ENCODE data around the gene PHF14. TPM values are rescaled to one million over a fixed set of nuclear protein-coding genes. Genes with fewer than 3 reads are reported as not detected.

PHF14 gene
- total and polyA plus RNA-seq, 10 donors: 18.9 to 59.1 (median 37.7) TPM

DNA sequence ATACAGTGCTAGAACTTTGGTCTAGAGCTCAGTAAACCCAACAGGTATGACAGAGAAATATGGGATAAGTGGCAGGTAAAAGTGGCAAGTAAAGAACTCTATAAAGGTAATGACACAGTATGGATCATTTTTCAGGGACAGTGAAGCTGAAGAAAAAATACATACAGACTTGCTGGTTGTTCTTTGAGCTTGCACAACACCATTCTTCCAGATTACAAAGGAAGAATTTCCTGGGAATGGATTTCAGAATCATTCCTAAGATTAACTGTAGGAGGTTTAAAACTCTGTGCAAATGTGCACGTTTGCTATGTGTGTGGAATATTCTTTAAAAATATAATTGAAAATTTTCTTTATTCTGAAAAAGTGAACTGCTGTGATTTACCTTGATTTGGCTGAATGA lies 36.0 kb downstream of the PHF14 start:
- DNase-seq: no peak
- H3K27ac ChIP-seq: no peak overlapping the region
- H3K9me3 ChIP-seq: no peaks in the 10 kb centered on the region
- peaks cover 0 to 30% (median 3%) of the 10 kb centered on the region in 6 donors for H3K36me3 ChIP-seq
- intact Hi-C loops (cut with DNase I; ENCODE audit: low total_unique reads): no loop called here
- H3K4me1 ChIP-seq: peaks cover 0 to 6% (median 0%) of the 10 kb centered on the region in 6 donors
- WGBS, 5 donors: 58 to 80% (median 74%) methylated on average over 1 of the region's 1 CpG
- H3K27me3 ChIP-seq (replicated peaks in 1 of 7): no peaks in the 10 kb centered on the region
- TF ChIP-seq POLR2AphosphoS5 (IDR thresholded peaks at IDR 0.05) (no peak), POLR2A (IDR thresholded peaks at IDR 0.05) (no peak)
- TF ChIP-seq, protein P1, sequence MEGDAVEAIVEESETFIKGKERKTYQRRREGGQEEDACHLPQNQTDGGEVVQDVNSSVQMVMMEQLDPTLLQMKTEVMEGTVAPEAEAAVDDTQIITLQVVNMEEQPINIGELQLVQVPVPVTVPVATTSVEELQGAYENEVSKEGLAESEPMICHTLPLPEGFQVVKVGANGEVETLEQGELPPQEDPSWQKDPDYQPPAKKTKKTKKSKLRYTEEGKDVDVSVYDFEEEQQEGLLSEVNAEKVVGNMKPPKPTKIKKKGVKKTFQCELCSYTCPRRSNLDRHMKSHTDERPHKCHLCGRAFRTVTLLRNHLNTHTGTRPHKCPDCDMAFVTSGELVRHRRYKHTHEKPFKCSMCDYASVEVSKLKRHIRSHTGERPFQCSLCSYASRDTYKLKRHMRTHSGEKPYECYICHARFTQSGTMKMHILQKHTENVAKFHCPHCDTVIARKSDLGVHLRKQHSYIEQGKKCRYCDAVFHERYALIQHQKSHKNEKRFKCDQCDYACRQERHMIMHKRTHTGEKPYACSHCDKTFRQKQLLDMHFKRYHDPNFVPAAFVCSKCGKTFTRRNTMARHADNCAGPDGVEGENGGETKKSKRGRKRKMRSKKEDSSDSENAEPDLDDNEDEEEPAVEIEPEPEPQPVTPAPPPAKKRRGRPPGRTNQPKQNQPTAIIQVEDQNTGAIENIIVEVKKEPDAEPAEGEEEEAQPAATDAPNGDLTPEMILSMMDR (IDR thresholded peaks at IDR 0.05 in 8 of 11, conservative IDR thresholded peaks at IDR 0.05 in 3 of 11): no peak
- H3K4me3 ChIP-seq: no peak overlapping the region

DNA sequence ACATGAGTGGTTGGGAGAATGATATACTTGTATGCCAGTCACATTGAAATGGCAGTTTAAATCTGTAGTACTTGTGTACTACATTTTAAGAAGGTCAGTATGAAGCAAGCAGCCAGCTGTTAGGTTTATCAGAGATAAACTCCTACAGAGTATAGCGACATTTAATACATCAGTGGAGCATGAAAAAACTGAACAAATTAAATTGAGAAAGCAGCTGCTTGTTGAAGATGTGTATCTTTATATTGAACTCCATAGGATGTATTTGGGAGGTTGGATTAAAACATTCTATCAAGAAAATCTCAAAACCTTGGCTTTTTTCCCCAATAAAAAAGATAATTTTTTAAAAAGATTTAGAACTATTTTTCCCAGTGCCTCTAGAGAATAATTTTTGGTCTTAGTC lies 47.8 kb downstream of the PHF14 start:
- Histone ChIP-seq H3K36me3 (peaks cover 0 to 52% (median 18%) of the 10 kb centered on the region in 6 donors), H3K4me1 (no peaks in the 10 kb centered on the region), H3K27ac (no peak overlapping the region), H3K4me3 (no peak overlapping the region), H3K9me3 (no peaks in the 10 kb centered on the region), H3K27me3 (replicated peaks in 1 of 7) (no peaks in the 10 kb centered on the region)
- no peak for DNase-seq
- WGBS, 5 donors: 63 to 90% (median 70%) methylated on average over 1 of the region's 1 CpG
- TF ChIP-seq POLR2A (IDR thresholded peaks at IDR 0.05): no peak
- TF ChIP-seq POLR2AphosphoS5 (IDR thresholded peaks at IDR 0.05): no peak
- TF ChIP-seq, protein P1 (IDR thresholded peaks at IDR 0.05 in 8 of 11, conservative IDR thresholded peaks at IDR 0.05 in 3 of 11): no peak
- intact Hi-C loops (cut with DNase I; ENCODE audit: low total_unique reads): no loop called here

DNA sequence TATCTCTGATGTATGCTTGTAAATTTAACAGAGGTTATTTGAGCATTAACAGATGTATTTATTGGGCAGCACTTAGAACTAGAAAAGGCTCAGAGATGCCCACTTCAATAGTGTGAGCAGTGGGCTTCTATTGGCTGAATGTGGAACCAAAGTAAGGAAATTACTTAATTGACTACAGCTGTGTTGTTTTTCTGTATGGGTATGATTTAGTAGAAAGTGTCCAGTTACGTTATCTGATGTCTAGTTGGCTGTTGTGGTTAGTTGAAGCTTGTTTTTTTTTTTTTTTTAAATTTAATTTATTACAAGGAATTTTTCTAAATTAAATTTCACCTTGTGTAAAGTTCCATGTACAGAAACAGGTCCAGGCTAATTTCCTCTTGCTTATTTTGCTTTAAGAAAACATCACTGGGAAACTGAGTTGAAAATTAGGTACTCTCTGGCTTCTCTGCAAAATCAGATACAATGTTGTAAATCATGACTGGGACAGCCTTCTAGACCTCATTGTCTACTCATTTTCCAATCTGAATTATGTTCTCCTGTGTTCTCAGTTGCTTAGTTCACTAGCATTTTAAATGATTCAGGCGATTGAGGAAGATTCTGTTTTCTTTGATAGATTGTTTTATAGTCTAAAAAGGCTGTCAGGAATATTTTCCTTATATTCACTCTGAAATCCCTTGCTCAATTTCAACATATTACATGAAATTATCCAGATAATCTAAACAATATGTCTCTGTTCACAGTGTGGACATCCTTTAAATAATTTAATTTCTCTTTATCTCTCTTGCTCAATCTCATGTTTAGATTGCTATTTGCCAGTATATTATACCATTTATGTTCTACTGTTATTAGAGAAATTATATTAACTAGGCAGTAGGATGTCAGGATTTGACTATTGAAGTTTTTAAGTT lies 53.0 kb downstream of the PHF14 start:
- H3K36me3 ChIP-seq: peaks cover 0 to 50% (median 18%) of the 10 kb centered on the region in 6 donors
- no peaks in the 10 kb centered on the region for H3K4me1 ChIP-seq
- H3K27me3 ChIP-seq (replicated peaks in 1 of 7): no peaks in the 10 kb centered on the region
- intact Hi-C loops (cut with DNase I; ENCODE audit: low total_unique reads): no loop called here
- DNase-seq: no peak
- TF ChIP-seq, protein P1 (IDR thresholded peaks at IDR 0.05 in 8 of 11, conservative IDR thresholded peaks at IDR 0.05 in 3 of 11): no peak
- TF ChIP-seq POLR2AphosphoS5 (IDR thresholded peaks at IDR 0.05) (no peak), POLR2A (IDR thresholded peaks at IDR 0.05) (no peak)
- no peaks in the 10 kb centered on the region for H3K9me3 ChIP-seq
- WGBS, 5 donors: 84 to 95% (median 93%) methylated on average over 2 of the region's 2 CpGs
- H3K4me3 ChIP-seq: no peak overlapping the region
- H3K27ac ChIP-seq: no peak overlapping the region

DNA sequence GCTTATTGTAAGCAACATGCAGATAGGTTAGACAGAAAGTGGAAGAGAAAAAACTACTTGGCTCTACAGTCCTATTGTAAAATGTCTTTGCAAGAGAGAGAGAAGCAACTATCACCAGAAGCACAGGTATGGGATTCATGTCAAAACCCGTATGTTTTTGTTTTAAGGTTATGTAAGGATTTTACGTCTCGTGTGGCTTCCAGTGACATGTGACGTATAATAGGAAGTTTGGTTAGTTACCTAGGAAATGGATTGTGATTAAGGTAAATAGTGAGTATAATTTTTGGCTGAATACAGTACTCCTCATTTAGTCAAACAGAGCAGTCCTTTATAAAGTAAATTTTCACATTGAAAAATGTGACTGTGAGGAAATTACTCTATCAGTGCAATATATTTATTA lies 62.0 kb downstream of the PHF14 start:
- TF ChIP-seq, protein P1 (IDR thresholded peaks at IDR 0.05 in 8 of 11, conservative IDR thresholded peaks at IDR 0.05 in 3 of 11): no peak
- TF ChIP-seq POLR2AphosphoS5 (IDR thresholded peaks at IDR 0.05) (no peak), POLR2A (IDR thresholded peaks at IDR 0.05) (no peak)
- no peak overlapping the region for H3K4me3 ChIP-seq
- H3K27ac ChIP-seq: no peak overlapping the region
- no peaks in the 10 kb centered on the region for H3K4me1 ChIP-seq
- peaks cover 0 to 76% (median 20%) of the 10 kb centered on the region in 6 donors for H3K36me3 ChIP-seq
- H3K27me3 ChIP-seq (replicated peaks in 1 of 7): no peaks in the 10 kb centered on the region
- 76 to 93% (median 80%) methylated on average over 4 of the region's 4 CpGs for WGBS, 5 donors
- DNase-seq: no peak
- H3K9me3 ChIP-seq: no peaks in the 10 kb centered on the region
- intact Hi-C loops (cut with DNase I; ENCODE audit: low total_unique reads): no loop called here

All from spleen (tissue), 11 donors.